DOHH2 (cell line): ENCODE measurements around the gene KCNMA1.

Source experiments
- EZH2phosphoT487 ChIP-seq: fragments of 200-600 bp; sonication (generic); IDR thresholded peaks from 2 replicates; pipeline ENCODE4 v1.6.1; 2017; ENCODE audit warnings: borderline replicate concordance, mild to moderate bottlenecking, antibody characterized with exemption, low read length, moderate library complexity, mixed read lengths
- TF ChIP-seq, protein P1 (sequence below): fragments of 200-600 bp; sonication (generic); IDR thresholded peaks from one replicate; pipeline ENCODE4 v1.5.1; 2014; ENCODE audit warnings: antibody characterized with exemption, mild to moderate bottlenecking, low read depth, low read length; ENCODE audit not compliant: poor library complexity, severe bottlenecking

DNA sequence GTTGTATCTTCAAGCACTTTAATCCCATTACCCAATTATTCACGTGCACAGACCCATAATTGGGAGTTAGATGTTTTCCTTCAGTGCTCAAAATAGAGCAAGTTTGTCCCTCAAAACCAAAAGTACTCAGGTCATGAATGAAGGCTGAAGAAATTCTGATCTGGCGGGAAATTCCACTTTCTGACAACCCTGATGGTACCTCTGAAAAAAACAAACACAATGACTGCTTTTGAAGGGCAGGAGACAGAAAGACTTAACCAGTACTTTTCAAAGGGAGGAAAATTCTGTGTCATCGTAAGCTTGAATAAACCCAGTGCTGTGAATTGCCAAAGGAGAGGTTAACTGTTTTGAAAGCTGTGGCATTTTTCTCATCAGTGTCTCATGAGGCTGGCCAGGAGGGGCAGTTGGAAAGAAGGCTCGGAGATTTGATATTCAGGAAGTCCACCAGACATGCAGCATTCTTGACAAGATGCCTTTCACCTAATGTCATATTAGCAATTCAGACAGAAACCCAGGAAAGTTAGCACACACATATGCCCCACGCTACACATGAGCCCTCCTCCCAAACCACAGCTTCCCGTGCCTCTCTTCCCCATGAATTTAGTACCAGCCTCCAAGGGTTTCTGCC is 347.0 kb downstream of the KCNMA1 start:
- TF ChIP-seq, protein P1, sequence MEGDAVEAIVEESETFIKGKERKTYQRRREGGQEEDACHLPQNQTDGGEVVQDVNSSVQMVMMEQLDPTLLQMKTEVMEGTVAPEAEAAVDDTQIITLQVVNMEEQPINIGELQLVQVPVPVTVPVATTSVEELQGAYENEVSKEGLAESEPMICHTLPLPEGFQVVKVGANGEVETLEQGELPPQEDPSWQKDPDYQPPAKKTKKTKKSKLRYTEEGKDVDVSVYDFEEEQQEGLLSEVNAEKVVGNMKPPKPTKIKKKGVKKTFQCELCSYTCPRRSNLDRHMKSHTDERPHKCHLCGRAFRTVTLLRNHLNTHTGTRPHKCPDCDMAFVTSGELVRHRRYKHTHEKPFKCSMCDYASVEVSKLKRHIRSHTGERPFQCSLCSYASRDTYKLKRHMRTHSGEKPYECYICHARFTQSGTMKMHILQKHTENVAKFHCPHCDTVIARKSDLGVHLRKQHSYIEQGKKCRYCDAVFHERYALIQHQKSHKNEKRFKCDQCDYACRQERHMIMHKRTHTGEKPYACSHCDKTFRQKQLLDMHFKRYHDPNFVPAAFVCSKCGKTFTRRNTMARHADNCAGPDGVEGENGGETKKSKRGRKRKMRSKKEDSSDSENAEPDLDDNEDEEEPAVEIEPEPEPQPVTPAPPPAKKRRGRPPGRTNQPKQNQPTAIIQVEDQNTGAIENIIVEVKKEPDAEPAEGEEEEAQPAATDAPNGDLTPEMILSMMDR: no peak
- no peak for TF ChIP-seq EZH2phosphoT487
